H1 (cell line): Measurements from ENCODE around the gene ZNF358. TPM values are rescaled to one million over a fixed set of nuclear protein-coding genes. Genes with fewer than 3 reads are reported as not detected.

Experiments used
- CTCF ChIA-PET: fragments of 300-600 bp; sonication (Branson Sonifier 250); formaldehyde crosslinking; loops from one replicate; lab custom pipeline; 2021; ENCODE audit not compliant: partially characterized antibody; lab: Charles Lee
- POLR2A ChIA-PET: fragments of 300-600 bp; sonication (Branson Sonifier 250); formaldehyde crosslinking; loops from one replicate; lab custom pipeline; 2021; ENCODE audit warnings: inconsistent platforms; ENCODE audit not compliant: partially characterized antibody; lab: Charles Lee
- DNase-seq, 2 experiments: peaks; one replicate each; pipeline versions ENCODE4 v3.0.0 to v3.0.0-alpha.2; 2010 to 2022; ENCODE audit warnings: low spot score in 2 of 2, low read depth in 1 of 2, mixed read lengths in 1 of 2
- FAIRE-seq: peaks from 2 replicates; lab custom pipeline; 2011; peaks lifted over from hg19 to GRCh38; lab: Jason Lieb, UNC
- H2AFZ ChIP-seq: 2 replicates; pipeline ENCODE4 v1.8.1; 2012; ENCODE audit warnings: low read length, inconsistent platforms
- H2AK5ac ChIP-seq: 2 replicates; pipeline ENCODE4 v1.6.1; 2013; ENCODE audit warnings: low read depth, low read length
- H2BK120ac ChIP-seq: replicated peaks from 2 replicates; pipeline ENCODE3; 2013; ENCODE audit warnings: low read depth, low read length, inconsistent platforms
- H2BK12ac ChIP-seq: 2 replicates; pipeline ENCODE4 v1.6.1; 2013; ENCODE audit warnings: low read depth, low read length
- H2BK15ac ChIP-seq: 2 replicates; pipeline ENCODE4 v1.6.1; 2013; ENCODE audit warnings: low read length
- H2BK20ac ChIP-seq: 2 replicates; pipeline ENCODE4 v1.6.1; 2013; ENCODE audit warnings: low read length
- H2BK5ac ChIP-seq: 2 replicates; pipeline ENCODE4 v1.6.1; 2013; ENCODE audit warnings: low read depth, low read length
- H3K14ac ChIP-seq: 2 replicates; pipeline ENCODE4 v1.6.1; 2013; ENCODE audit warnings: inconsistent platforms; ENCODE audit not compliant: insufficient read length
- H3K18ac ChIP-seq: 2 replicates; pipeline ENCODE4 v1.6.1; 2013; ENCODE audit warnings: low read length; ENCODE audit errors: extremely low read depth
- H3K23ac ChIP-seq: 2 replicates; pipeline ENCODE4 v1.6.1; 2013; ENCODE audit warnings: inconsistent platforms; ENCODE audit not compliant: insufficient read length
- H3K23me2 ChIP-seq: 2 replicates; pipeline ENCODE4 v1.6.1; 2013; ENCODE audit warnings: low read depth, low read length
- H3K27ac ChIP-seq: 2 replicates; pipeline ENCODE4 v1.6.1; 2011; ENCODE audit warnings: low read depth, low read length, inconsistent platforms
- H3K27me3 ChIP-seq, 4 experiments: replicated peaks in 1 of 4; 1 replicate in 1 of 4; 2 replicates in 3 of 4; pipeline versions ENCODE4 v1.6.1 to v1.8.1; 2011 to 2013; ENCODE audit warnings: low read length in 3 of 4, mild to moderate bottlenecking in 3 of 4, inconsistent platforms in 2 of 4, mixed read lengths in 2 of 4, moderate library complexity in 1 of 4; ENCODE audit not compliant: control insufficient read depth in 3 of 4, insufficient read depth in 3 of 4; ENCODE audit errors: extremely low read depth in 1 of 4
- H3K36me3 ChIP-seq, 4 experiments: 2 replicates each; pipeline versions ENCODE4 v1.6.1 to v1.8.1; 2011 to 2013; ENCODE audit warnings: mild to moderate bottlenecking in 4 of 4, low read length in 3 of 4, moderate library complexity in 2 of 4, control low read depth in 1 of 4, inconsistent platforms in 1 of 4; ENCODE audit not compliant: insufficient read depth in 4 of 4, control insufficient read depth in 2 of 4
- H3K4ac ChIP-seq: replicated peaks from 2 replicates; pipeline ENCODE3; 2013; ENCODE audit warnings: low read length, low read depth, mixed read lengths, inconsistent platforms; ENCODE audit not compliant: insufficient read length
- H3K4me1 ChIP-seq, 4 experiments: replicated peaks in 1 of 4; 1 replicate in 1 of 4; 2 replicates in 3 of 4; pipeline versions ENCODE4 v1.6.1 to v1.8.1; 2011 to 2013; ENCODE audit warnings: low read length in 3 of 4, inconsistent platforms in 2 of 4, mixed read lengths in 1 of 4; ENCODE audit not compliant: insufficient read depth in 4 of 4, control insufficient read depth in 3 of 4
- H3K4me2 ChIP-seq, 2 experiments: 2 replicates each; pipeline versions ENCODE4 v1.6.1 to v1.8.1; 2011 to 2013; ENCODE audit warnings: low read depth in 2 of 2, low read length in 2 of 2, control low read depth in 1 of 2, inconsistent platforms in 1 of 2, mild to moderate bottlenecking in 1 of 2; ENCODE audit not compliant: insufficient read depth in 1 of 2
- H3K4me3 ChIP-seq, 4 experiments: fragments of 200-600, 300-600 bp in 1 of 4; sonication (generic), shearing (Covaris generic), sonication (Bioruptor Twin) in 1 of 4; 2 replicates each; pipeline versions ENCODE4 v1.5.1 to v1.8.1; 2011 to 2016; ENCODE audit warnings: low read length in 4 of 4, low read depth in 3 of 4, control low read depth in 2 of 4, inconsistent platforms in 2 of 4, mild to moderate bottlenecking in 2 of 4, mixed read lengths in 1 of 4, moderate library complexity in 1 of 4; ENCODE audit not compliant: insufficient read depth in 2 of 4; ENCODE audit errors: extremely low read depth in 1 of 4
- H3K56ac ChIP-seq: replicated peaks from 2 replicates; pipeline ENCODE3; 2013; ENCODE audit warnings: low read depth, mild to moderate bottlenecking, mixed read lengths, low read length, inconsistent platforms; ENCODE audit not compliant: insufficient read length
- H3K79me1 ChIP-seq: 2 replicates; pipeline ENCODE4 v1.6.1; 2013; ENCODE audit warnings: low read depth, low read length, control low read depth
- H3K79me2 ChIP-seq, 2 experiments: 2 replicates each; pipeline versions ENCODE4 v1.6.1 to v1.8.1; 2012 to 2013; ENCODE audit warnings: low read length in 2 of 2, mild to moderate bottlenecking in 2 of 2, inconsistent platforms in 1 of 2; ENCODE audit not compliant: insufficient read depth in 2 of 2, control insufficient read depth in 1 of 2
- H3K9ac ChIP-seq, 4 experiments: replicated peaks in 1 of 4; 1 replicate in 1 of 4; 2 replicates in 3 of 4; pipeline versions ENCODE4 v1.6.1 to v1.8.1; 2011 to 2013; ENCODE audit warnings: low read depth in 3 of 4, low read length in 3 of 4, control low read depth in 2 of 4, mild to moderate bottlenecking in 2 of 4, moderate library complexity in 2 of 4, inconsistent platforms in 1 of 4; ENCODE audit errors: extremely low read depth in 1 of 4
- H3K9me3 ChIP-seq, 2 experiments: 2 replicates each; pipeline versions ENCODE4 v1.6.1 to v1.8.1; 2012 to 2013; ENCODE audit warnings: mild to moderate bottlenecking in 2 of 2, moderate library complexity in 2 of 2, control low read depth in 1 of 2, inconsistent platforms in 1 of 2, low read depth in 1 of 2, low read length in 1 of 2, mixed read lengths in 1 of 2; ENCODE audit not compliant: insufficient read depth in 2 of 2
- H4K20me1 ChIP-seq, 2 experiments: replicated peaks in 1 of 2; 2 replicates each; pipeline versions ENCODE3 to v1.8.1; 2011 to 2013; ENCODE audit warnings: inconsistent platforms in 2 of 2, low read length in 2 of 2, mild to moderate bottlenecking in 1 of 2; ENCODE audit not compliant: insufficient read depth in 2 of 2, control insufficient read depth in 1 of 2
- H4K5ac ChIP-seq: 2 replicates; pipeline ENCODE4 v1.6.1; 2013; ENCODE audit warnings: low read length, low read depth, mixed read lengths, inconsistent platforms; ENCODE audit not compliant: insufficient read length
- H4K8ac ChIP-seq: 2 replicates; pipeline ENCODE4 v1.8.0; 2013; ENCODE audit warnings: mild to moderate bottlenecking, moderate library complexity, low read length, inconsistent platforms; ENCODE audit not compliant: insufficient read depth; ENCODE audit errors: extremely low read depth
- H4K91ac ChIP-seq: replicated peaks from 2 replicates; pipeline ENCODE3; 2013; ENCODE audit warnings: low read length, mixed read lengths, inconsistent platforms; ENCODE audit not compliant: insufficient read length
- CEBPB ChIP-seq: IDR thresholded peaks from 2 replicates; pipeline ENCODE4 v1.6.1; 2012; ENCODE audit warnings: low read depth, low read length
- CREB1 ChIP-seq: IDR thresholded peaks from 2 replicates; pipeline ENCODE4 v1.6.1; 2012; ENCODE audit warnings: inconsistent platforms
- EGR1 ChIP-seq: IDR thresholded peaks from 2 replicates; pipeline ENCODE4 v1.6.1; 2011; ENCODE audit warnings: low read depth, low read length, borderline replicate concordance
- HDAC6 ChIP-seq: IDR thresholded peaks from one replicate; pipeline ENCODE4 v1.7.1; 2012; ENCODE audit warnings: low read depth, mild to moderate bottlenecking, inconsistent platforms, low read length, moderate library complexity
- JUND ChIP-seq: IDR thresholded peaks from 2 replicates; pipeline ENCODE4 v1.6.1; 2011; ENCODE audit warnings: mild to moderate bottlenecking, improper control_type of control experiment, low read length
- KDM4A ChIP-seq: IDR thresholded peaks from one replicate; pipeline ENCODE4 v1.7.1; 2012; ENCODE audit warnings: low read depth, mild to moderate bottlenecking, moderate library complexity, low read length, inconsistent platforms; ENCODE audit not compliant: severe bottlenecking
- SIRT6 ChIP-seq: IDR thresholded peaks from one replicate; pipeline ENCODE4 v1.7.1; 2012; ENCODE audit warnings: low read length, inconsistent platforms
- SIX5 ChIP-seq: IDR thresholded peaks from 2 replicates; pipeline ENCODE4 v1.6.1; 2011; ENCODE audit warnings: mild to moderate bottlenecking, low read depth, low read length
- TEAD4 ChIP-seq: IDR thresholded peaks from 2 replicates; pipeline ENCODE4 v1.6.1; 2012; ENCODE audit warnings: low read depth, low read length, inconsistent platforms, mixed read lengths
- WGBS, 2 experiments: shearing (Covaris generic) in 1 of 2; methylation state at CpG; one replicate each; pipeline versions ENCODE4 v1.1.6 to v1.1.7; 2013 to 2015; ENCODE audit warnings: low lambda C conversion rate in 2 of 2, mixed read lengths in 2 of 2, inconsistent platforms in 1 of 2, low coverage in 1 of 2, missing lambda C conversion rate in 1 of 2; ENCODE audit not compliant: insufficient replicate concordance in 2 of 2, insufficient coverage in 1 of 2, insufficient read length in 1 of 2; ENCODE audit errors: extremely low coverage in 1 of 2, missing lambda C conversion rate in 1 of 2; 5-methylcytosine and 5-hydroxymethylcytosine counted together
- polyA plus RNA-seq, 7 experiments: library from polyadenylated mRNA; depleted of rRNA in 3 of 7; stranded (reverse) in 5 of 7; unstranded in 2 of 7; fragments of >200 nt in 5 of 7; fragments of 200-250 nt in 2 of 7; gene quantifications; 1 replicate in 5 of 7; 2 replicates in 1 of 7; 4 replicates in 1 of 7; pipeline versions ENCODE4 v1.2.1 to v1.2.3, GENCODE V29; 2011 to 2013; ENCODE audit warnings: missing spikeins in 2 of 7, mixed read lengths in 2 of 7
- total RNA-seq: library from RNA; stranded (reverse); fragmentation: NEBNext Ultra II Directional; extraction: Animal tissue kit (Norgen Biotek cat#: 25700); gene quantifications from 2 replicates; pipeline ENCODE4 v1.2.1, GENCODE V29; 2021

Gene ZNF358
- total and polyA plus RNA-seq, 2 of the 8 experiments (the other 6 are each of a cell fraction or from before 2014, with no cell fraction given) = 40.0 to 60.3 TPM

GRCh38 chr19:7535047-7535997, 19.4 kb downstream of the ZNF358 start, which contains the start of gene PNPLA6:
Gene PNPLA6, plus strand, starts transcription at chr19:7535717. Its CDS starts 72 bp downstream, at chr19:7535789.
- Histone ChIP-seq H4K20me1 (peaks cover 0 to under 1% of the 10 kb centered on the region in 2 experiments), H3K56ac (peak within 1 kb of the TSS; percentile 67), H3K27me3 (no peaks in the 10 kb centered on the region), H3K4me2 (peak within 1 kb of the TSS; percentile 71 to 86), H4K8ac (peak within 1 kb of the TSS; percentile 95), H3K79me1 (no peaks in the 10 kb centered on the region), H4K5ac (peak within 1 kb of the TSS; percentile 89), H2BK120ac (no peak within 1 kb of the TSS), H2AK5ac (no peak within 1 kb of the TSS), H3K14ac (no peak within 1 kb of the TSS), H3K9ac (peak within 1 kb of the TSS; percentile 36 to 58 (median 52)), H2BK12ac (peak within 1 kb of the TSS; percentile 27; the same call in 1 of the 2 replicates), H3K4me1 (peaks cover 0 to 6% (median 3%) of the 10 kb centered on the region in 4 experiments; a peak in 4 of 7 replicates), H2BK15ac (0 out of 2 replicates have a peak within 1 kb of the TSS, but pooled peaks have one; percentile 61), H3K4ac (no peak within 1 kb of the TSS), H3K9me3 (no peaks in the 10 kb centered on the region), H3K36me3 (peaks cover 0 to 6% (median 2%) of the 10 kb centered on the region in 4 experiments; a peak in 3 of 8 replicates), H3K18ac (peak within 1 kb of the TSS; percentile 48), H4K91ac (peak within 1 kb of the TSS; percentile 15), H3K23ac (no peak within 1 kb of the TSS), H2AFZ (no peak within 1 kb of the TSS), H3K23me2 (no peaks in the 10 kb centered on the region; the same call in 1 of the 2 replicates), H3K27ac (peak within 1 kb of the TSS; percentile 60; the same call in 1 of the 2 replicates), H3K4me3 (peak within 1 kb of the TSS; percentile 76 to 98 (median 93)), H2BK5ac (peak within 1 kb of the TSS; percentile 75; the same call in 1 of the 2 replicates), H3K79me2 (no peaks in the 10 kb centered on the region), H2BK20ac (no peak within 1 kb of the TSS)
- ChIA-PET CTCF (interaction anchor here (0.7 to 1.5 kb wide), 7 partner anchors 11 to 46 kb away, joined by 3 to 6 read pairs (median 3); partner anchors contain the start of genes MCOLN1 and PEX11G), POLR2A (interaction anchor here (0.6 to 7.6 kb wide), 9 partner anchors 9 to 264 kb away, joined by 3 to 80 read pairs (median 5); partner anchors contain the start of genes MCOLN1 and ZNF358)
- WGBS, 2 experiments = 4% methylated on average over 45 of the region's 76 CpGs; no CpG with 5 or more reads in 1 of the 2 experiments
- no peak for FAIRE-seq
- DNase-seq = peak; percentile 71 to 96
- TF ChIP-seq HDAC6 = no peak
- TF ChIP-seq KDM4A = peak; percentile 82
- TF ChIP-seq SIX5 = peak; percentile 95
- peak; percentile 97 for TF ChIP-seq CREB1
- TF ChIP-seq EGR1 = no peak
- 0 out of 2 replicates have a peak, but pooled peaks have one; percentile 42 for TF ChIP-seq TEAD4
- no peak for TF ChIP-seq SIRT6
- no peak for TF ChIP-seq CEBPB
- no peak for TF ChIP-seq JUND
